ENCODE measurements around the gene MMP25.

DNA sequence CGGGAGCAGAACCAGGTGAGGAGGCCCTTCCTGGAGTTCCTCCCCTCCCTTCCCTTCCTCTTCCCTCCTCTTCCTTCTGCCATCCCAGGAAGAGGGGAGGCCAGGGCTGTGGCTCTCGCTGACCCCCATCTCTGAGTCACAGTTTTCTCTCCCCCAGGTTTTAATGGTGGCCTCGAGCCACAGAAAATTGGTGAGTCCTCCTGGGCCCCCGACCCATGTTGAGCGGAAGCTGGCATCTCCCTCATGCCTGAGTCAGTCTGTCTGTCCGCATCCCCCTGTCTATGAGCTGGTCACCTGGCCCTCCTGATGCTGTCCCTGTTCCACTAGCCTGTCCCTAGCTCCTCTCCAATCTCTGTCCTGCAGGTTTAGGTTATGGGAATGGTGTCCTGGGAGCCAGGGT, 46.4 kb upstream of the MMP25 start:
- no peak for TF ChIP-seq POLR2AphosphoS5 (IDR thresholded peaks at IDR 0.05; ENCODE audit: low read depth, low read length)
- TF ChIP-seq REST (IDR thresholded peaks at IDR 0.05; ENCODE audit: insufficient read depth in 1 of 2, low read depth in 2 of 2, low read length in 2 of 2), result no peak
- TF ChIP-seq TAF1 (IDR thresholded peaks at IDR 0.05; ENCODE audit: borderline replicate concordance, insufficient read depth, low read length), result no peak
